Sciatic nerve (tissue), 2 donors: ENCODE data around the gene FBXW10B. TPM values are rescaled to one million over a fixed set of nuclear protein-coding genes. Genes with fewer than 3 reads are reported as not detected.
"Not testable (repeated sequence)": the region's sequence is repeated elsewhere in the genome, so short reads cannot be mapped to it uniquely, and the experiment has no call there.

Experiments
- ATAC-seq: fragments of 200-7000 bp; cut with Tn5 transposase; one replicate; pipeline ENCODE4 v1.9.1; 2020; ENCODE audit warnings: mild to moderate bottlenecking, moderate library complexity
- DNase-seq: peaks from one replicate; pipeline ENCODE4 v3.0.0-alpha.2; 2020; ENCODE audit warnings: low spot score
- intact Hi-C: fragments of 100-400 bp; cut with DNase I; formaldehyde crosslinking; loops from one replicate; pipeline ENCODE4 v1.14.2; 2022
- total RNA-seq: library from RNA; stranded (reverse); fragmentation: NEBNext Ultra II Directional; extraction: Animal tissue kit (Norgen Biotek cat#: 25700); gene quantifications from one replicate; pipeline ENCODE4 v1.2.1, GENCODE V29; 2021
- donor health status: DM: no; HTN: no; CAD: no.
- donor health status: DM: no; HTN: no; CAD: no.

The FBXW10B gene
- total RNA-seq, 1 donor from 2014 or later: 0.94 TPM

DNA sequence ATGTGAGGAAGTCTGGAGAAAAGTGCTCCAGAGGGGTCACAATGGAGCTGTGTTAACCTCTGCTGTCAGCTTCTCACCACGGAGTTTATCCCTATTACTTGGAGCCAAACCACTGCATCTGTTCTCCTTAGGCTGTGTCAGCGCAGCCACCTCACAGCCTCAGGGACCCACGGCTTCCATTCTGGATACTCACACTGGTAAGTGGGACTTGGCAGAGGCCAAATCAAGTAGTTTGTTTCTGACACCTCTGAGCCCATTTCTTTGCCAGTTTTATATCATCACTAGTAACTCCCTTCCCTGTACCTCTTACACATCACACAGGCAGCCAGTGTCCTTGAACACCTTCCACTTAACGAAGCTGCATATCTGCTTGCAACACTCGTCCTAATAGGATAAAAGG is 44.8 kb downstream of the FBXW10B start:
- DNase-seq, ATAC-seq, intact Hi-C loops: not testable (repeated sequence)

DNA sequence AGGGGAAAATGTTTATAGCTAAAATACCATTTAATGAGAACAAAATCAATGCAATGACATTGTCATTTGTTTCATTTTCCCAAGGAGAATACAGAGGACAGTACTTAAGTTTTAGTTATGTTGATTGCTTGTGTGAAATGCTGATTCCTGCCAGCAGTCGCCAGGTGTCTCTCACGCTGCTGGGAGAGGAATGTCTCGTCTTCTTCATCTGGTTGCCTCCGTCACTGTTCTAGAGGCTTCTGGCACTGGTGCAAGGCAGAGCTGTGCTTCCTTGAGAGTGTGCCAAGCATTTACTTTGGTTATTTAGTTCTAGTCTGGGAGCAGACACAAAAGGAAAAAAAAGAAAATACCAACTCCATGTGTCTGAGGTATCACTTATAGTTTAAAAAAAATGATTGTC is 45.6 kb downstream of the FBXW10B start:
- DNase-seq, ATAC-seq, intact Hi-C loops: not testable (repeated sequence)

Other genes starting within 250 kb of the FBXW10B start
- gene CDRT4, start 152.1 kb downstream of the FBXW10B start, total RNA-seq: 14.7 TPM
- 27.5 TPM for gene TVP23C, start 56.2 kb downstream of the FBXW10B start, total RNA-seq
- 17.3 TPM for gene TRIM16, start 64.6 kb upstream of the FBXW10B start, total RNA-seq
- 20.1 TPM for gene ZNF286A, start 80.0 kb upstream of the FBXW10B start, total RNA-seq
- 0.27 TPM for gene TBC1D26, start 112.6 kb upstream of the FBXW10B start, total RNA-seq